ENCODE measurements around the gene DSCAML1.

DSCAML1 gene

DNA sequence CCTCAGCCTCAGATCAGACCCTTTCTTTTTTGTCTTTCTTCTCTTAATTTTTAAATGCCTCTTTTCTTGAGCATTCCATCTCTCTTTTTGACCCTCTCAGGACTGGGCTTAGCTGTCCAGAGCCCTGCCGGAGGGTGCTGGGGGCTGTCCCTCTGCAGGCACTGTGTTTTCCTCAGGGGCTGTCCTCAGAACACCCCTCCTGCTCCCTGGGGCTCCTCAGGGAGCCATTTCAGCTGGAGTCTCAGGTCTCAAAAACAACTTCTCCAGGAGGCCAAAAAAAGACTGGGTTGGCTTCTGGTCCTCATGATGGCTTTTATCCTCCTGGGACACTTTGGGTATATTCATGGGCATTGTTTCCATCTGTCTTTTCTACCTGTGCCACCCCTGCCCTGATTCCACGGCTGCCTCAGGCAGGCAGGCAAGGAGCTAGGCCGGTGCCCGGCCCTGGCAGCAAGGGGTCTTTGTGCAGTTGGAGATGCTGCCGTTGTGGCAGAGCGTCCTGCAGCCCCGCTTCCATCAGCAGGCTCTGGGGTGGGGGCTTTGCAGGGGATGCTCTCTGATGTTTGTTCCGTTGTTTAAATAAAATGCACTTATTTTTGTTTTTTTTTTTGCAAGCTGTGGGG, 384.3 kb downstream of the DSCAML1 start:
- Histone ChIP-seq H3K9me2 (ENCODE audit: low read depth, low read length) (no peaks in the 10 kb centered on the region), H3F3A (ENCODE audit: insufficient read depth, low read length) (no peaks in the 10 kb centered on the region), H3K79me2 (ENCODE audit: insufficient read depth, low read length) (no peaks in the 10 kb centered on the region), H3K27me3 (ENCODE audit: insufficient read depth, low read length) (no peaks in the 10 kb centered on the region), H3K4me2 (ENCODE audit: low read length) (no peak overlapping the region), H3K27ac (ENCODE audit: low read depth, low read length, poor library complexity, severe bottlenecking) (no peak overlapping the region), H3K36me3 (ENCODE audit: insufficient read depth, low read length) (no peaks in the 10 kb centered on the region), H2AFZ (ENCODE audit: low read length) (no peak overlapping the region), H3K4me3 (ENCODE audit: low read depth, low read length, poor library complexity, severe bottlenecking) (no peak overlapping the region), H4K20me1 (ENCODE audit: insufficient read depth, low read length) (no peaks in the 10 kb centered on the region), H3K9me3 (ENCODE audit: low read length) (no peaks in the 10 kb centered on the region), H3K9ac (ENCODE audit: low read length) (no peak overlapping the region), H3K4me1 (ENCODE audit: insufficient read depth, low read length, severe bottlenecking) (no peaks in the 10 kb centered on the region)
- no peak for TF ChIP-seq EZH2 (IDR thresholded peaks at IDR 0.05; ENCODE audit: borderline replicate concordance, low read length)
- TF ChIP-seq, protein P1, sequence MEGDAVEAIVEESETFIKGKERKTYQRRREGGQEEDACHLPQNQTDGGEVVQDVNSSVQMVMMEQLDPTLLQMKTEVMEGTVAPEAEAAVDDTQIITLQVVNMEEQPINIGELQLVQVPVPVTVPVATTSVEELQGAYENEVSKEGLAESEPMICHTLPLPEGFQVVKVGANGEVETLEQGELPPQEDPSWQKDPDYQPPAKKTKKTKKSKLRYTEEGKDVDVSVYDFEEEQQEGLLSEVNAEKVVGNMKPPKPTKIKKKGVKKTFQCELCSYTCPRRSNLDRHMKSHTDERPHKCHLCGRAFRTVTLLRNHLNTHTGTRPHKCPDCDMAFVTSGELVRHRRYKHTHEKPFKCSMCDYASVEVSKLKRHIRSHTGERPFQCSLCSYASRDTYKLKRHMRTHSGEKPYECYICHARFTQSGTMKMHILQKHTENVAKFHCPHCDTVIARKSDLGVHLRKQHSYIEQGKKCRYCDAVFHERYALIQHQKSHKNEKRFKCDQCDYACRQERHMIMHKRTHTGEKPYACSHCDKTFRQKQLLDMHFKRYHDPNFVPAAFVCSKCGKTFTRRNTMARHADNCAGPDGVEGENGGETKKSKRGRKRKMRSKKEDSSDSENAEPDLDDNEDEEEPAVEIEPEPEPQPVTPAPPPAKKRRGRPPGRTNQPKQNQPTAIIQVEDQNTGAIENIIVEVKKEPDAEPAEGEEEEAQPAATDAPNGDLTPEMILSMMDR (IDR thresholded peaks at IDR 0.05; ENCODE audit: low read length) = no peak

DNA sequence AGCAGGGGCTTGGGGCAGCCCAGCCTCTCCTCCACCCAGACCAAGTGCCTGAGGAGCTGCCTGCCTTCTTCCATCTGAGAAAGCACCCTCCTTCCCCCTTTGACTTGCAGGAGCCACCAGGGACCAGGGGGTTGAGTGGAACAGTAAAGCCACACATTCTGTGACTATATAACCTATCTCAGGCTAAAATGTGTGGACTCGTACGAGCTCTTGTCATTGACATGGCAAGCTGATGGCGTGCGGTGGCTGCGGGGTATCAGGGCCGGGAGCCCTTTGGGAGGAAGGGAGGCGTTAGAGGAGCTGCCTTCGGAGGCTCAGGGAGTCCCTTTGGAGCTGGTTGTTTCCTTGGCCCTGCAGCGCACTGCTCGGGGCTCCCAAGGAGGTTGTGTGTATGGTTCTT, 384.8 kb downstream of the DSCAML1 start:
- no peak overlapping the region for H3K27ac ChIP-seq (ENCODE audit: low read depth, low read length, poor library complexity, severe bottlenecking)
- no peaks in the 10 kb centered on the region for H3K9me3 ChIP-seq (ENCODE audit: low read length)
- no peak overlapping the region for H3K4me3 ChIP-seq (ENCODE audit: low read depth, low read length, poor library complexity, severe bottlenecking)
- no peak overlapping the region for H3K4me2 ChIP-seq (ENCODE audit: low read length)
- no peaks in the 10 kb centered on the region for H4K20me1 ChIP-seq (ENCODE audit: insufficient read depth, low read length)
- no peaks in the 10 kb centered on the region for H3F3A ChIP-seq (ENCODE audit: insufficient read depth, low read length)
- H3K79me2 ChIP-seq (ENCODE audit: insufficient read depth, low read length) = no peaks in the 10 kb centered on the region
- H3K36me3 ChIP-seq (ENCODE audit: insufficient read depth, low read length) = no peaks in the 10 kb centered on the region
- TF ChIP-seq EZH2 (IDR thresholded peaks at IDR 0.05; ENCODE audit: borderline replicate concordance, low read length) = no peak
- TF ChIP-seq, protein P1 (IDR thresholded peaks at IDR 0.05; ENCODE audit: low read length) = no peak
- no peaks in the 10 kb centered on the region for H3K4me1 ChIP-seq (ENCODE audit: insufficient read depth, low read length, severe bottlenecking)
- no peaks in the 10 kb centered on the region for H3K9me2 ChIP-seq (ENCODE audit: low read depth, low read length)
- H3K9ac ChIP-seq (ENCODE audit: low read length) = no peak overlapping the region
- no peak overlapping the region for H2AFZ ChIP-seq (ENCODE audit: low read length)
- H3K27me3 ChIP-seq (ENCODE audit: insufficient read depth, low read length) = no peaks in the 10 kb centered on the region

DNA sequence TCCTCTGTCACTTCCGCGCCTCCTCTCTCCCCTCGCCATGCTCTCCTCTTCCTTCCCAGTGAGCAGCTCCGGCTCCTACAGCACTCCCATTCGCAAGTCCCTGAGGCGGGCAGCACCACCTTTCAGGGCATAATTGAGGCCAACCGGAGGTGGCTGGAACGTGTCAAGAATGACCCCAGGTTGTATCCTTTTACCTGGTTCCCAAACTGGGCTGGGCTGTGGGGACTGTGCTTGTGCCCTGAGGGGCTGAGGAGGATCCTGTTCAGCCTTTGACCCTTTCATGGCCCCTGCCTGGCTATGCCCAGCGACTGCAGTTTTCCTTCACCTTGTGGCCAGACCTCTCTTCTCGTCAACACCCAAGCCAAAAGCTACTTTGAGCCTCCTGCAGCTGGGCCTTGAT, 385.3 kb downstream of the DSCAML1 start:
- no peaks in the 10 kb centered on the region for H3K79me2 ChIP-seq (ENCODE audit: insufficient read depth, low read length)
- no peak overlapping the region for H2AFZ ChIP-seq (ENCODE audit: low read length)
- no peaks in the 10 kb centered on the region for H3K9me3 ChIP-seq (ENCODE audit: low read length)
- H3K27me3 ChIP-seq (ENCODE audit: insufficient read depth, low read length) = no peaks in the 10 kb centered on the region
- H3K9ac ChIP-seq (ENCODE audit: low read length) = no peak overlapping the region
- H3F3A ChIP-seq (ENCODE audit: insufficient read depth, low read length) = no peaks in the 10 kb centered on the region
- TF ChIP-seq EZH2 (IDR thresholded peaks at IDR 0.05; ENCODE audit: borderline replicate concordance, low read length) = no peak
- TF ChIP-seq, protein P1 (IDR thresholded peaks at IDR 0.05; ENCODE audit: low read length) = no peak
- H3K27ac ChIP-seq (ENCODE audit: low read depth, low read length, poor library complexity, severe bottlenecking) = no peak overlapping the region
- no peak overlapping the region for H3K4me3 ChIP-seq (ENCODE audit: low read depth, low read length, poor library complexity, severe bottlenecking)
- H3K4me2 ChIP-seq (ENCODE audit: low read length) = no peak overlapping the region
- no peaks in the 10 kb centered on the region for H4K20me1 ChIP-seq (ENCODE audit: insufficient read depth, low read length)
- H3K4me1 ChIP-seq (ENCODE audit: insufficient read depth, low read length, severe bottlenecking) = no peaks in the 10 kb centered on the region
- no peaks in the 10 kb centered on the region for H3K36me3 ChIP-seq (ENCODE audit: insufficient read depth, low read length)
- H3K9me2 ChIP-seq (ENCODE audit: low read depth, low read length) = no peaks in the 10 kb centered on the region

All from OCI-LY1 (cell line).